ENCODE data around the gene PCSK6.
"Not testable (repeated sequence)": the region's sequence is repeated elsewhere in the genome, so short reads cannot be mapped to it uniquely, and the experiment has no call there.

PCSK6 gene

DNA sequence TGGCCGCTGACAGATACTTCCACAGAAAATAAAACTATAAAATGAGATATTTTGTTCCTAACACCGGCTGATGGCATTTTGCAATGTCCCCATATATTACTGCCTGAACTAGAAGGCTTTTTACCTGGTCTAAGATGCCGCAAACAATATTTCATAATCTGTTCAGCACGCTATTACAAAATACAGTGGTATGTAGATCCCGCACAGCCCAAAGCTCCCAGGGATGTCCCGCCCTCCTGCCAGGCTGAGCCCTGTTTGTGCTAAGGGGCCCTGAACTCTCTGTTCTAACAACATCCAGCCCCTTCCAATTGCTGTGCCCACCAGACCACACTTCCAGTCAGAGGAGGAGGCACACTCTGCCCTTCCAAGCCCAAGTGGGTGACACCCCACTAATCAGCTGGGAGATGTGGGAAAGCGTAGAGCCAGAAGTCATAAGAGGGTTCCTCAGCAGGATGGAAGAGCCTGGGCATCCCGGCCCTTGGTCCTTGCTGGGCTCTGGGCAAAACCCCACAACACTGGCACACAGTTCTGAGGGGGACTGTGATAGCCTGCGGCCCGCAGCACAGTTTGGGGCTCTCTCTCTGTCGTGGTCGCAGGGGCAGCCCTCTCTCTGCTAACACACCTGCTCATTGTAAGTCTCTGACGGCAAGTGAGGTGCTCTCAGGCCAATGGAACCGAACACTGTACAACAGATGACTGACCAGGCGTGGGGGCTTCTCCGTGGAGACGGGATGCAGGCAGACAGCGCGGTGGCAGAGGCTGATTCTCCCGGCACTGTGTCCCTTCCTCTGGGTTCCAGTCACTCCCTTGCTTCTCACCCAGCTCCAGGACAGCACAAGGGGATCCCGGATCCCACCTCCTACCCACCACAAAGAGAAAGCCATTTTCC, 55.2 kb downstream of the PCSK6 start:
- in situ Hi-C loops (cut with MboI; ENCODE audit: low sequenced_read_pairs): no loop called here

DNA sequence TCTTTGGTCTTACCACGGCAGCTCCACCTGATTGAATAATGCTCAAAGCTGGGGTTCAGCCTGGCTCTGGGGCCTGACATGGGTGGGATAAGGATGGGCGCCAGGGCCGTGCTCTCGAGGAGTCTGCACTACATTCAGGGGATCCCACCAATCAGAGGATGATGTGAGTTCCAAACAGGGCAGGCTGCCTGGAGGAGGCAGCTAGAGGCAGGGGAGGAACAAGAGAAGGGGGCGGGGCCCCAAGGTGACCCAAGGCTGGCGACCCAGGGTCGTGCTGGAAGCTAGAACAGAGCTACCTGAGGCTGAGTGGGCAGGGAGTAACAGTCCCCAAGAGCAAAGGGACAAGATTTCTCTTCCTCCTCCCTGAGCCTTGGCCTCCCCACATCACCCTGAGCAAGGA, 56.1 kb downstream of the PCSK6 start:
- in situ Hi-C loops (cut with MboI; ENCODE audit: low sequenced_read_pairs): no loop called here

DNA sequence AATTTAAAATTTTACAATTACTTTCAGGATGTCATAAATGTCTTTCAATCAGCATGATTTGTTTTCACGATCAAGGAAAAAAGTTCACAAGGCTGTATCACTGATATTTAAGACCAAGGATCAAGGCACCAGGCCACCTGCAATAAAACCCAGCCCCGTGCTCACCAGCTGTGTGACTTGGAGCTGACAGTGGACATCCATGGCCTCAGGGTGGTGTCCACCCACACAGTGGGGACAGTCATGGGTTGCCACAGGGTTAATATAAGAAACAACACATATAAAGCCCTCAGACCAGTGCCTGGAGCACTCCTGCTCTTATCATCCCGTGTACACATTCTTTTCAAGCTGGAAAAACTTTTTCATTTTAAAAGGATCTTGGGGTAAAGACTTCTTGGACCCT, 56.5 kb downstream of the PCSK6 start:
- in situ Hi-C loops (cut with MboI; ENCODE audit: low sequenced_read_pairs): no loop called here

DNA sequence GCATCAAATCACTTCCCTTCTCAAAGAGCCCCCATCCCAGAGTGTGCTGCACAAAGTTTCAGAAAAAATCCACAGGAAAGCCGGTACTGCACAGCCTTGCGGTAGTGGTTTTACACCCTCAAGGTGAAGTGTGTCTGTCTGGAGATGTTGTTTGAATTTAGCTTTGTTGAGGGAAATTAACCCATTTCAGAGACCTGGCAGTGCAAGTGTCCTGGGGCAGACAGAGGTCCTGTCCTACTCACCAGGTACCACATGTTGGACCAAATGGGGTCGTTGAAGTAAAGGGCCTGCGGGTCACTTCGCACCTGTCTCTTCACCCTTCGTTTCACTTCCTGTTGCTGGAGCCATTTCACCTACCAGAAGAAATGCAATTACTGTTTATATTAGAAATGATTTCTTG, 57.8 kb downstream of the PCSK6 start:
- in situ Hi-C loops (cut with MboI; ENCODE audit: low sequenced_read_pairs): no loop called here

DNA sequence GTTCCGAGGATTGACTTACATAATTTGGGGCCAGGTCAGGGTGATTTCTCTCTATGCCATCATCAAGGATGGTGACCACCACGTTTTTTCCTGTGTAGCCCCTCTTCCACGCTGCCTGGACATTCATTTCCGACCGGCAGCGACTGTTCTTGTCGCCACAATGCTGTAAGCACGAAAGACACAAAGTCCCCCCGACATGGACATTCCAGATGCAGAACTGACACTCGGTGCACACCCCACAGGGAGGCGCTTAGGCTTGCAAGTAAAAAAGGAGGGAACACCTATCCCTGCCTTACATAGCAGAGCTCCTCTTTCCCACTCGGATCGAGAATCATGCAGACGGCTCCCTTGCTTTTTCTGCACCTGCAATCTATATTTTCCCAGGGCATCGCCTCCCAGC, 58.2 kb downstream of the PCSK6 start:
- in situ Hi-C loops (cut with MboI; ENCODE audit: low sequenced_read_pairs): no loop called here

DNA sequence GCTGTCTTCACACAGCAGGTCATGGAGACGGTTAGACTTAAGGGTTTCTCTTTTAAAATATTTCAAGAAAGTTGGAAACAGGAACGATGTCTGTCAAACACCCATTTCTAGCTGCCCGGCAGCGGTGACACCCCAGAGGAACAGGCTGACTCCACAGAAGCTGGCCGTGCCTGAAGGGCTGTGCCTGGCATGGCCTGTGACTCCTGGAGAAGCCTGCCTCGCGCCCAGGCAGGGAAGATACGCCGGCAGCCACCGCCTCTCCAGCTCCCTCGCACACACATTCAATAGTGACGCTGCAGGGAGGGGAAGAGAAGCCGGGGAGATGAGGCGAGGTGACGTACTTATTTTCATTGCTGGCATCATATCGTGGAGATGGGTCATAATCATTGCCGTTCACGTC, 59.9 kb downstream of the PCSK6 start:
- in situ Hi-C loops (cut with MboI; ENCODE audit: low sequenced_read_pairs): no loop called here

DNA sequence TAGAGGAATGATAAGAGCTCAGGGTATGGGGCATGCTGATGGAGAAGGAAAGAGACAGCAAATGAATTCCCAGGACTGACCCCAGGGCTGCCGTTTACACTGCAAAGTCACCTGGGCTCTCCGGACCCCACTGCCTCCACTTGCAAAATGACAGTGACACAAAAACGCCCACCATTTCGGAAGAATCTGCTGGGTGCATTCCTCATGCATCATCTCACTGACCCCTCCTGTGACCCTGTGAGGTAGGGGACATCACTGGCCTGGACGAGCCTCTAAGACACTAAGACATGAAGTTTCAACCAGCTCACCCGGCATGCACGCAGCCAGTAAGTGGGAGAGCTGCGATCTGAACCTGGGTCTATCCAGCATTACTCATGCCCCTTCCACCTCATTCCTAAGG, 60.3 kb downstream of the PCSK6 start:
- in situ Hi-C loops (cut with MboI; ENCODE audit: low sequenced_read_pairs): no loop called here

DNA sequence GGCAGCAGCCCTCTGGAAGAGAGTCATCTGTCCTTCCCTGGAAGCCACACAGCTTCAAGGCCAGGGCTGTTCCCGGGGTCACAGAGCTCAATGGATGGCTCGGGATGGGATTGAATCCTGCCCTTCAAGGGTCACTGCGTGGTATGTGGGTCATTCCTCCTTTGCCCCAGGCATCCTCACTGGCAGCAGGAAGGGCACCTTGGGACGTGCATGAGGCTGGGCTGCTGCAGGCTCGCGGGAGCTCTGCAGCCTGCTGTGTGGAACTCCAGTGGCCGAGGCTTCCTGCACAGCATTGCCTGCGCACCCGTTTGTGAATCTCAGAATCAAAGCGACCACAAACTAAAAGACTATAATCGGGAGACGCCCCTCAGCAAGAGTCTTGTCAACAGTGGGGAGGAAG, 60.7 kb downstream of the PCSK6 start:
- in situ Hi-C loops (cut with MboI; ENCODE audit: low sequenced_read_pairs): no loop called here

DNA sequence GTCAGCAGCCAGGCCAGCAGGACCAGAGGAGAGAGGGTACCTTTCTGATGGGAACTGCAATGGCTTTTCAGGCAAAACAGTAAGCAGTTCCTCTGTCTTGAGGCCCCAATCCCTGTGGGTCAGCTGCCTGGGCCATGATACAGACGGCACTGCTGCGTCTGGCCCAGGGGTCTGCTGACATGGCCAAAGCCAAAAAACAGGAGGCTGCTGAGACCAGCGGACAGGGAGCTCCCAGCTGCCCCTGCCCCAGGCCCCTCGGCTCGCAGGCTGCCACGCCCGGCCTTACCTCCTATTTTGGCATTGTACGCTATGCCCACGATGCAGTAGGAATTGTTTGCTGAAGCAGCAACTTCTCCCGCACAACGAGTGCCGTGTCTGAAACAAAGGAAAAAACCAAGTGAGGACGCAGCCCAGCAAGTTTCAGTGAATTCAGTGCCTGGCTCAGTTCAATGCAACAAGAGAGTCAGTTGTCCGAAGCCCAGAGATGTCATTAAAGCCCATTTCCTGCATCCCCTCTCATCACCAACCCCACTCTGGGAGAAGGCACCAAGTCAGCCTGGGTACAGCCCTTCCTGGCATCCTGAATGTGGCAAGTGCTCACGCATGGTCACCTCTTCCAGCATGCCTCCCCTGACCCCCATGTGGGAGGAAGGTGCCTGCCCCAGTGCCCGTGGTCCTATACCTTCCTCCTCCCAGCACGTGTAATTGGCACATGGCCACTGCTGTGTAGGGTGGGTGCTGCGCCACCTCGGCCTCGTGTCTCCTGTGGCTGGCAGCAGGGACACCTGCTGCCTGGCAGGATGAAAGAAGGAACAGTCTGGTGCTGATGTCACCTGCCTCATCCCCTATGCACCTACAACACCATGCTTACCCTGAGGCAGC, 61.7 kb downstream of the PCSK6 start:
- in situ Hi-C loops (cut with MboI; ENCODE audit: low sequenced_read_pairs): no loop called here

DNA sequence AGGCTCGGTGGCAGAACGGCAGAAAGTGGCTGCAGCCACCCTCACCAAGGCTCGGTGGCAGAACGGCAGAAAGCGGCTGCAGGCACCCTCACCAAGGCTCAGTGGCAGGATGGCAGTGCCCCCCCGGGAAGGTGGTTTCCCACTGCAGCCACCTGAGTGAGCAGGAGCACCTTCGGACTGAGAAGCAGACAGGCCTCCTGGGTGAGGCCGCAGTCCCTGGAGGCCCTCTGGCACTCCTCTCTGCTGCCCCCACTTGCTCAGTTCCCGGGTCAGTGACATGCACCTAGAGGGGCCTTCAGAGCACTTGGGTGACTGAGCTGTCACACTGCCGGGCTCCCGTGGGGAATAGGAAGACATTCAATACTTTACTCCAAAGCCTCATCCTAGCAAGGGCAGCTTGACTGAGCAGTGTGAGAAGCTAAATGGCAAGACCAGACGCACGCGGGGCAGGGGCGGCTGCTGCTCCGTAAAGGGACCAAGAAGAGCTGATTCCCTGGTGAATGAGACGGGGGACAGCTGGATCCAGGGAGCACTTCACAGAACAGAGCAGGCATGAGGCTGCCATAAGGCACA, 62.7 kb downstream of the PCSK6 start:
- in situ Hi-C loops (cut with MboI; ENCODE audit: low sequenced_read_pairs): no loop called here

DNA sequence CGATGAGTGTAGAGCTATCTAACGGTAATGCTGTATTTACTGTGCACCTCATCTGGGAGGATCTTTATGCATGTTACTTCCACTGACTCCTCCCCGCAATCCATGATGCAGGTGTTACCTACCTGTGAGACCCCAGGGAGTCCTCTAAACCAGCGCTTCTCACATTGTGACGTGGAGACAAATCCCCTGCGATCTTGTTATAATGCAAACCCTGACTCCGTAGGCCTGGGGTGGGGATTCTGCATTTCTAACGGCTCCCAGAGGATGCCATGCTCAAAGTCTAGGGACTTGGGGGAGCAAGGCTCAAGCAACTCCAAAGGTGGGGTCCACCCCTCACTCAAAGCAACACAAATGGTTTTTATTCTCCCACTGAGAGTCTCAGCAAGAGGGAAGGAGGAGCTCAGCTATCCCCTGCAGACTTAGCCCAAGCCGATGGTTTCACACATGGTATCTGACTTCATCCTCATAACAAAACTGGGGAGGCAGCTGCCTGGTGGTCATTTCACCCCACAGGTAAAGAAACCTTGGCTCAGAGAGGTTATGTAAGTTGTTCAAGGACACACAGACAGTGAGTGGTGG, 63.6 kb downstream of the PCSK6 start:
- in situ Hi-C loops (cut with MboI; ENCODE audit: low sequenced_read_pairs): no loop called here

DNA sequence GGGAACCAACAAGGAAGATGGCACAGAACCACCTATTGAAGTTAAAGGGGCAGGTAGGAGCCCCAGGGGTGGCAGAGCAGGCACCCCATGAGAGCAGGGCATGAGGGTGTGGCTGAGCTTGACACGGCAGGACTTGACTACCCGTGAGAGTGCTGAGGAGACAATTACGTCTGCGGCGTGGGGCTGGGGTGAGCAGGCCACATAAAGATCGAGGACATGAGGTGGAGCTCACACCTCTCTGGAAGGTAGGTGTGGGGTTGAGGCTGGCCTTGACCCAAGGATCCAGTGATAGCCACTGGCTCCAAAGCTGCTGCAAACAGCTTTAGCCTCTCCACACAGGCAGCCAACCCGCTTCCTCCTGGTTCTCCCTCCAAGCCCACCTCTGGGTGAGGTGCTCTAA, 64.5 kb downstream of the PCSK6 start:
- in situ Hi-C loops (cut with MboI; ENCODE audit: low sequenced_read_pairs): no loop called here

DNA sequence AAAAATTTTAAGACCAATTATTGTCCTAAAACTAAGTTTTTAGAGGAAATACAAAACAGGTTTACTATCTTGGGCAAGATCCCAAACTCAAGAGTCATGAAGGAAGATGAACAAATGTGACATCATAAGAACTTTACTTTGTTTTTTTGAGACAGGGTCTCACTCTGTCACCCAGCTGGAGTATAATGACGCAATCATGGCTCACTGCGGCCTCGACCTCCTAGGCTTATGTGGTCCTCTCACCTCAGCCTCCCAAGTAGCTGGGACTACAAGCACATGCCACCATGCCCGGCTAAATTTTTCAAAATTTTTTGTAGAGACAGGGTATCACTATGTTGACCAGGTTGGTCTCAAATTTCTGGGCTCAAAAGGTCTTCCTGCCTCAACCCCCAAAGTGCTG, 69.3 kb downstream of the PCSK6 start:
- in situ Hi-C loops (cut with MboI; ENCODE audit: low sequenced_read_pairs): no loop called here

DNA sequence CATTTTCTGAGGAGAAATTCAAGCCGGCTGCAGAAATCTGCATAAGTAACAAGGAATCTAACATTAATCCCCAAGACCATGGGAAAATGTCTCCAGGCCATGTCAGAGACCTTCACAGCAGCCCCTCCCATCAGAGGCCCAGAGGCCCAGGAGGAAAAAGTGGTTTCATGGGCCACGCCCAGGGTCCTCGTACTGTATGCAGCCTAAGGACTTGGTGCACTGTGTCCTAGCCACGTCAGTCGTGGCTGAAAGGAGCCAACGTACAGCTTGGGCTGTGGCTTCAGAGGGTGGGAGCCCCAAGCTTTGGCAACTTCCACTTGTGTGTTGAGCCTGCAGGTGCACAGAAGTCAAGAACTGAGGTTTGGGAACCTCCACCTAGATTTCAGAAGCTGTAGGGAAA, 73.0 kb downstream of the PCSK6 start:
- in situ Hi-C loops (cut with MboI; ENCODE audit: low sequenced_read_pairs): not testable (repeated sequence)

DNA sequence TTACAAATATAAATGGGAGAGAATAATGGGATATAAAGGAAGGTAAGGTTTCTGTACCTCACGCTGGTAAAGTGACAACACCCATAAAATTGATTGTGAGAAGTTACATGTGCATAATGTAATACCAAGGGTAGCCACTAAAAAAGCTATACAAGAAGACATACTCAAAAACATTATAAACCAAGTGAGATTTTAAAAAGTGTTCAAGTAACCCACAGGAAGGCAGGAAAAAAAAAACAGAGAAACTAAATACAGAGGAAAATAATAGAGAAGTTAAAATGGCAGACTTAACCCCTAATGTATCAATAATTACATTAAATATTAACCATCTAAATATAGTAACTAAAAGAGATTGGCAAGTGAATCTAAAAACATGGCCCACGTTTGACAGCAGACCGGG, 76.3 kb downstream of the PCSK6 start:
- in situ Hi-C loops (cut with MboI; ENCODE audit: low sequenced_read_pairs): no loop called here

DNA sequence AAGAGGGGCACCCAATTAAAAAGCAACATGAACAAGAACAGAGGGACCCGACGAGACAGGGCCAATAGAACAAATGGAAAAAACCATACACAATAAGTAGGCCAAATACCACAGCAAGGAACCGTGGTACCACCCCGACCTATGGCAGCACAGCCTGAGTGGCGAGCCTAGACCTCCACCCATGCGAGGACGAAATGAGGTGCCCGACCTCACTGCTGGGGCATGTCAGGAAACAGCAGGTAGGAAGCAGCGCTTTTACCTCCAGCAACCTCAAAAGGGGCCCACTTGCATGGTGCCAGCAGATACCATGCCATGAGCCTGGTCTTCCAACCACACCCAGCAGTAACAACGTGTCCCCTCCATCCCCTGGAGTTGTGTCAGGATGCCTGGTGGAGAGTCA, 77.9 kb downstream of the PCSK6 start:
- in situ Hi-C loops (cut with MboI; ENCODE audit: low sequenced_read_pairs): no loop called here

DNA sequence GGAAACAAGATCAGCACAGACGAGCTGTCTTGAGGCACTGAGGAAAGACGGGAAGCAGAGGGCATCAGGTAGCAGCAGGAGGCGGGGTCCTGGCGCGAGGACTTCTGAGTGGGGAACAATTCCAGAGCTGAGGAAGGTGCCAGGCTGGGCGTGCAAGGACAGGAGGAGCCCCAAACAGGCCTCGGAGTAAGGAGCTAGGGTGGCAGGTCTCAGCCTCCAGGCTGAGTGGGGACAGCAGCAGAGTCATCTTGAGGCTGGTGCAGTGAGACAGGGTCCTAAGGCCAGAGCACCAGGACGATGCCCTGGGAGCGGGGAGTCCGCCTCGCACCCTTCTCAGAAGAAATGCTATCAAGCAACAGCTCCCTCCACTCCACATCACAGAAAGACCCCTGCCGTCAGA, 78.4 kb downstream of the PCSK6 start:
- in situ Hi-C loops (cut with MboI; ENCODE audit: low sequenced_read_pairs): no loop called here

DNA sequence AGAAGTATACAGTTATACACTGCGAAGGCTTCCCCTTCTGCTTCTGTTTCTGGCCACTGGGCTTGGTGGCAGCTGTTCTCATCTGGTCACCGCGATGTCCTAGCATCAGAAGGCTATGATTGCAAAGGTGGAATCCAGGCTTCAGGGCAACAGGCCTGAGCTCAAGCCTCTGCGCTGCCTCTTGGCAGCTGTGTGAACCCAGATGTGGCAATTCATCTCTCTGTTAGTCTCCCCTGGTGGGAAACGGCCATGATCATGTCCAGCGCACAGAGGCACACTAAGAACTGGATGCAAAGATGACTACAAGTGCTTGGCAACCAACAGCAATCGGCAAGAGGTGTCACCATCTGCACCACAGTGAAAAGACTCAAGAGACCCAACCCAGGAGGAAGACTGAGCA, 78.9 kb downstream of the PCSK6 start:
- in situ Hi-C loops (cut with MboI; ENCODE audit: low sequenced_read_pairs): no loop called here

DNA sequence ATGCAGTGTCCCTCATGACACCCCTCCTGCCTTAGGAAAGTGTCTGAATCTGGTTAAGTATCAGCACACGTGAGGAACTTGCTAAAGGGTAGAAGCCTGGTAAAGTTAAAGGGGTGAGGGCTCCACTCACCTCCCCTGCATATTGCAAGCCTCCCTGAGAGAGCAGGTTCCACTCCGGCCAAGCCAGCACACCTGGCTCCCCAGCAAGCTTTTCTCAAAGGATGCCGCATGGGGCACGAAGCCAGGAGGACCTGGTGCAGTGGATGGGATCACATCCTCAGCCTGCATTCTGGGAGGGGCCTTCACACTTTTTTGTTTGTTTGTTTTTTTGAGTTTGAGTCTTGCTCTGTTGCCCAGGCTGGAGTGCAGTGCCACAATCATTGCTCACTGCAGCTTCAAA, 79.9 kb downstream of the PCSK6 start:
- in situ Hi-C loops (cut with MboI; ENCODE audit: low sequenced_read_pairs): no loop called here

DNA sequence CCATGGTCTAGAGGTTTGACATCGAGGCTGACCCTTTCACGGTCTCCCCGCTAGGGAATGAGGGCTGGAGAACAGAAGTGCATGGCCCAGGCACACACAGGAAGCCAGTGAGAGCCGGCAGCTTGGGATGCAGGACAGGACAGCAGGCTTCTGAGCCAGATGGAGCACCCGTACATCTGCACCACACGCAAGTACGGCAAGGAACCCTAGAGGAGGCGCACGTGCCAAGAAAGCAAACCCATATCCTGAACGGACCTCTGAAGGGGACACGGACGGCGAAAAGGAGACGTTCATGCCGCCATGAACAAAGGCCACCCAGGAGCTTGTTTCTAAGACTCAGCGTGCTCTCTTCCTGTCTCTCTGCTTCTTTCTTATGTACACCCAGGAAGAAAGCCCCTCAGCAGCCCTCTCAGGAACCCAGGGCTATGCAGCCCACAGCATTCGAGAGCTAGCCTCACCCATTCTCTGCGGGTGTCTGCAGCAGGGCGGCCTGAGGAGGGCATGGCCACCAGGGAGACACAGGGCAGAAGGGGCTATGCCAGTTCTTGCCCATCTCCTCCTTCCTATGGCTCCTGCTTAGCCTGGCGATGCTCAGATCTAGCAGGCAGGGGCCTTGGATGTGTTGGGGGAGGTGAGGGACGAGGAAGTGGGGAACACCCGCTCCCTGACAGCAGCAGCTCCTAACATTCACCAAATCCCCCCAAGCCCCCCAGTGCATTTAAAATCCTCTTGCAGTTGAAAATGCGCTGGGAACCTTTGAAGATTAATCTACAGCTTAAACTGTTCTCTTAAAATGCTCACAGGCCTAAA, 81.3 kb downstream of the PCSK6 start:
- in situ Hi-C loops (cut with MboI; ENCODE audit: low sequenced_read_pairs): no loop called here

DNA sequence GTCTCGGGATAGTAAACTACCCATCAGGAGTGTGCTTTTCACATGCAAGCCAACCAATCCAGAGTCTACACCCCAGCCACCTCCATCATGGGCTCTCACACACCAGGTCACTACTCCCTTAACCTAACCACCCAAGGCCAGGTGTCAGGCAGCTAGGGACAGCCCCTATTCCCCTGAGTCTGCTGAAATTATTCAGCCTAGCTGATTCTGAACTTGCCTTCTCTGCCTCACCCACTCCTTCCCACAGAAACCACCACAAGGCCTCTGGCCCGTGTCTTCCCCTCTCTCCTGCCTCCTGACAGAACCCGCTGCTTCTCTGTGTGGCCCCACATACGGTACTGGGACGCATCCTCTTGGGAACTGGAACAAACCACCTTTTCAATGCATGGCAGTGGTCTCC, 82.1 kb downstream of the PCSK6 start:
- in situ Hi-C loops (cut with MboI; ENCODE audit: low sequenced_read_pairs): no loop called here

Data from hTERT RPE-1 (cell line).